GM10266 (cell line): ENCODE results near the gene THADA.
"Not testable (repeated sequence)": the region's sequence is repeated elsewhere in the genome, so short reads cannot be mapped to it uniquely, and the experiment has no call there.

Experiments used
- DNase-seq: peaks from one replicate; pipeline ENCODE4 v3.0.0; 2012; ENCODE audit errors: extremely low spot score
- CTCF ChIP-seq: IDR thresholded peaks from 2 replicates; pipeline ENCODE4 v1.5.1; 2012; ENCODE audit warnings: mild to moderate bottlenecking, low read depth; ENCODE audit not compliant: control insufficient read depth, insufficient read depth; ENCODE audit errors: missing control alignments

THADA gene

GRCh38 chr2:43190311-43191052, 405.4 kb downstream of the THADA start:
- no peak for TF ChIP-seq CTCF
- DNase-seq = no peak

GRCh38 chr2:43189861-43190260, 406.0 kb downstream of the THADA start:
- DNase-seq = not testable (repeated sequence)

GRCh38 chr2:43188561-43189386, 407.1 kb downstream of the THADA start:
- no peak for DNase-seq
- TF ChIP-seq CTCF = no peak

GRCh38 chr2:43186679-43187374, 409.0 kb downstream of the THADA start:
- no peak for DNase-seq
- no peak for TF ChIP-seq CTCF

GRCh38 chr2:43186321-43186678, 409.5 kb downstream of the THADA start:
- no peak for DNase-seq

GRCh38 chr2:43185146-43185545, 410.7 kb downstream of the THADA start:
- no peak for TF ChIP-seq CTCF
- no peak for DNase-seq

More at GRCh38 chr2:43186321-43186678, 409.5 kb downstream of the THADA start:
- TF ChIP-seq CTCF = no peak

- DNase-seq = no peak
- TF ChIP-seq CTCF = no peak
Observed at GRCh38 chr2:43184339-43184895, 411.4 kb downstream of the THADA start.
